Measurements from ENCODE around the gene HSPA6.
"Not testable (repeated sequence)": the region's sequence is repeated elsewhere in the genome, so short reads cannot be mapped to it uniquely, and the experiment has no call there.

The HSPA6 gene

DNA sequence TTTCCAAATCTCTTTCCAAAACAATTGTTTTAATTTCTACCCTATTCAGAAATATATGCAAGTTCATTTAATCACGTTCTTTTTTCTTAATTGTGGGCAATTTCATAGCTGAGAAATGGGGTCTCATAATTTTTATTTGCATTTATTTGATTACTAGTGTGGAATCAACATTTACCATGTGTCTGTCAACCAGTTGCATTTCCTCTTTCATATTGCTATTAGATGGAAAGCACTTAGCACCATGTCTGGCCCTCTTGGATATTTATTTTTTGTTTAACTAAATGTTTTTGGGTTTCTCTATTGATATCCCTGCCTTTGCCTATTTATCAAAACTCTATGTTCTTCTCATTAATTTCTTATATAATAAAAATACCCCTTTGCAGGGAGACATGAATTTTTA, 39.2 kb downstream of the HSPA6 start:
- not testable (repeated sequence) for DNase-seq

DNA sequence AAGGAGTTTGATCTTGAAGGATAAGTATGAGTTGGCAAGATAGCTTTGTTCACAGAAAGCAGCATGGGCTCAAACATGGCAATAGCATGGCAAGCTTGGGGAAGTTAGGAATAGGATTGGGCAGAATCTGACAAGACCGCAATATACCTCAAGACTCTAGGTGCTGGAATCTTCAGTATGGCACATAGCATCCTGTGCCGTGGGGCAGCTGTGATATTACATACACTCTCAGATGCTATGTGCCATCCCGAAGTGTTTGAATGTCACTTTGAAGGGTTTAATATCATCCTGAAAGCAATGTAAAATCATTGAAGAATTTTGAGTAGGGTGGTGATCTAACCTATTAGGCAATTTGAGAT, 42.2 kb downstream of the HSPA6 start:
- not testable (repeated sequence) for DNase-seq

DNA sequence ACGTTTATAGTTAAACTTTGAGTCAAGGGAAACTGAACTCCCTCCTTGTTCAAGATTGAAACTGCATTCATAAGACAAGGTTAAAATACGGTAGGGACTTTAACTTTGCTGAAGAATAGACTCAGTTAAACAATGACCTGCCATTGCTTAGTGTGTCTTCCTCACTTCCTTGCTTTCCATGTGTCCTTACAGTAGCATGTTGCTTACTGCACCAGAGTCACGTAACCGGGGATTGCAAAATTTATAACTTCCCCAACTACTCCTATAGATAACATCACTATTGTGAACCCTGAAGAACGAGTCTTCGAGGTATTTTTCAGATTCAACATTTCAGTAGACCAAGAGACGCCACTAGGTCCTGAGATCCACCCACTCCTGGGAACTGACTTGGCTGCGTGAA, 47.4 kb downstream of the HSPA6 start:
- not testable (repeated sequence) for DNase-seq

All from activated T-cell treated with anti-CD3 and anti-CD28 coated beads, Interleukin-2, amount 50 U/mL, for 48 hours (primary cell).